ENCODE measurements around the gene NTN3.

NTN3 gene

GRCh38 chr16:2480948-2481347, 9.9 kb downstream of the NTN3 start:
- no peak for DNase-seq

- no peak for DNase-seq
Observed at GRCh38 chr16:2481676-2482075, 10.6 kb downstream of the NTN3 start.

GRCh38 chr16:2482249-2482648, 11.2 kb downstream of the NTN3 start:
- DNase-seq = no peak

GRCh38 chr16:2482708-2483534, 11.8 kb downstream of the NTN3 start:
- DNase-seq = no peak

- DNase-seq = no peak
Observed at GRCh38 chr16:2483939-2484897, 13.1 kb downstream of the NTN3 start.

- no peak for DNase-seq
Observed at GRCh38 chr16:2484898-2485508, 13.9 kb downstream of the NTN3 start.

GRCh38 chr16:2485811-2486507, 14.9 kb downstream of the NTN3 start:
- no peak for DNase-seq

- DNase-seq = peak; percentile 67
Observed at GRCh38 chr16:2486645-2487516, 15.8 kb downstream of the NTN3 start.

- DNase-seq = no peak
Observed at GRCh38 chr16:2487517-2487842, 16.4 kb downstream of the NTN3 start.

- no peak for DNase-seq
Observed at GRCh38 chr16:2487903-2488531, 16.9 kb downstream of the NTN3 start.

- no peak for DNase-seq
Observed at GRCh38 chr16:2489581-2489980, 18.5 kb downstream of the NTN3 start.

- no peak for DNase-seq
Observed at GRCh38 chr16:2490190-2491105, 19.4 kb downstream of the NTN3 start.

GRCh38 chr16:2492292-2492691, 21.2 kb downstream of the NTN3 start:
- DNase-seq = no peak

- no peak for DNase-seq
Observed at GRCh38 chr16:2493605-2494004, 22.5 kb downstream of the NTN3 start.

- DNase-seq = no peak
Observed at GRCh38 chr16:2494616-2495015, 23.5 kb downstream of the NTN3 start.

GRCh38 chr16:2495041-2495440, 23.9 kb downstream of the NTN3 start:
- no peak for DNase-seq

- DNase-seq = no peak
Observed at GRCh38 chr16:2496223-2497115, 25.4 kb downstream of the NTN3 start.

GRCh38 chr16:2497116-2497630, 26.1 kb downstream of the NTN3 start:
- no peak for DNase-seq
